HEK293 (cell line): ENCODE measurements around the gene COL6A1.

ENCODE experiments used
- ZNF138 ChIP-seq: fragments of 450-650 bp; formaldehyde crosslinking; IDR thresholded peaks from 2 replicates; pipeline ENCODE4 v1.5.1; 2016; ENCODE audit warnings: missing biosample characterization, missing genetic modification characterization, borderline replicate concordance
- ZNF350 ChIP-seq: fragments of 450-650 bp; formaldehyde crosslinking; IDR thresholded peaks from 2 replicates; pipeline ENCODE4 v1.5.0; 2017; ENCODE audit warnings: missing biosample characterization, mild to moderate bottlenecking, missing genetic modification characterization
- ZNF654 ChIP-seq: fragments of 450-650 bp; formaldehyde crosslinking; IDR thresholded peaks from 2 replicates; pipeline ENCODE4 v1.5.1; 2016; ENCODE audit warnings: low read depth, missing biosample characterization, missing genetic modification characterization
- TF ChIP-seq, protein P1 (sequence below): fragments of 450-650 bp; formaldehyde crosslinking; IDR thresholded peaks from 2 replicates; pipeline ENCODE4 v1.5.1; 2017; ENCODE audit warnings: missing biosample characterization, missing genetic modification characterization

DNA sequence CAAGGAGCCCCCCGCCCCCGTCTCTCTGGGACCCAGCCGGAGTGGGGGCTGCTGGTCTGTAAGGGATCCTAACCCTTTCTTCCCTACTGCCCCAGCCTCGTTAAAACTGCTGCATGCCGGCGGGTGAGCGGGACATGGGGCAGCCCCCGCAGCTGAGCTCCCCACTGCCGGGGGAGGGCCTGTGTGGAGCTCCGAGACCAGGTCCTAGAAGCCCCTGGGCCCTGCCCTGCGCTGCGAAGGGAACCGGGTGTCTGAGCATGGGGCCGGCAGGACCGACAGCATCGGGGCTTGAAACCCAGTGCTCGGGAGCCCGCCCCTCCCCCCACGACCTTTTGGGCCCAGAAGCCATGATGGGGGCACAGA is 9.2 kb upstream of the COL6A1 start:
- TF ChIP-seq, protein P1, sequence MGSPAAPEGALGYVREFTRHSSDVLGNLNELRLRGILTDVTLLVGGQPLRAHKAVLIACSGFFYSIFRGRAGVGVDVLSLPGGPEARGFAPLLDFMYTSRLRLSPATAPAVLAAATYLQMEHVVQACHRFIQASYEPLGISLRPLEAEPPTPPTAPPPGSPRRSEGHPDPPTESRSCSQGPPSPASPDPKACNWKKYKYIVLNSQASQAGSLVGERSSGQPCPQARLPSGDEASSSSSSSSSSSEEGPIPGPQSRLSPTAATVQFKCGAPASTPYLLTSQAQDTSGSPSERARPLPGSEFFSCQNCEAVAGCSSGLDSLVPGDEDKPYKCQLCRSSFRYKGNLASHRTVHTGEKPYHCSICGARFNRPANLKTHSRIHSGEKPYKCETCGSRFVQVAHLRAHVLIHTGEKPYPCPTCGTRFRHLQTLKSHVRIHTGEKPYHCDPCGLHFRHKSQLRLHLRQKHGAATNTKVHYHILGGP, result no peak
- TF ChIP-seq ZNF654 (tag by site-specific recombination) (no peak), ZNF350 (tag by site-specific recombination) (no peak), ZNF138 (tag by site-specific recombination) (no peak)
